H1 (cell line): ENCODE results near the gene PDCD6IP. TPM values are rescaled to one million over a fixed set of nuclear protein-coding genes. Genes with fewer than 3 reads are reported as not detected.

ENCODE experiments used
- CHD2 ChIP-seq: IDR thresholded peaks from 2 replicates; pipeline ENCODE4 v1.6.1; 2012; ENCODE audit warnings: low read length, improper control_type of control experiment
- TAF7 ChIP-seq: optimal IDR thresholded peaks from 2 replicates; pipeline ENCODE3; 2011; ENCODE audit warnings: low read depth, mild to moderate bottlenecking, inconsistent platforms, low read length, moderate library complexity, borderline replicate concordance
- polyA plus RNA-seq, 7 experiments: library from polyadenylated mRNA; depleted of rRNA in 3 of 7; stranded (reverse) in 5 of 7; unstranded in 2 of 7; fragments of >200 nt in 5 of 7; fragments of 200-250 nt in 2 of 7; gene quantifications; 1 replicate in 5 of 7; 2 replicates in 1 of 7; 4 replicates in 1 of 7; pipeline versions ENCODE4 v1.2.1 to v1.2.3, GENCODE V29; 2011 to 2013; ENCODE audit warnings: missing spikeins in 2 of 7, mixed read lengths in 2 of 7
- total RNA-seq: library from RNA; stranded (reverse); fragmentation: NEBNext Ultra II Directional; extraction: Animal tissue kit (Norgen Biotek cat#: 25700); gene quantifications from 2 replicates; pipeline ENCODE4 v1.2.1, GENCODE V29; 2021

The PDCD6IP gene
- total and polyA plus RNA-seq, 2 of the 8 experiments (the other 6 are each of a cell fraction or from before 2014, with no cell fraction given) = 61.7 to 155 TPM

GRCh38 chr3:33909547-33909946 is 111.1 kb downstream of the PDCD6IP start (continued):
- TF ChIP-seq TAF7 (no peak), CHD2 (no peak)
